Measurements from ENCODE around the gene VTI1A. TPM values are rescaled to one million over a fixed set of nuclear protein-coding genes. Genes with fewer than 3 reads are reported as not detected.

Gene VTI1A
- total RNA-seq, 1 experiment from 2014 or later, result 22.0 TPM

DNA sequence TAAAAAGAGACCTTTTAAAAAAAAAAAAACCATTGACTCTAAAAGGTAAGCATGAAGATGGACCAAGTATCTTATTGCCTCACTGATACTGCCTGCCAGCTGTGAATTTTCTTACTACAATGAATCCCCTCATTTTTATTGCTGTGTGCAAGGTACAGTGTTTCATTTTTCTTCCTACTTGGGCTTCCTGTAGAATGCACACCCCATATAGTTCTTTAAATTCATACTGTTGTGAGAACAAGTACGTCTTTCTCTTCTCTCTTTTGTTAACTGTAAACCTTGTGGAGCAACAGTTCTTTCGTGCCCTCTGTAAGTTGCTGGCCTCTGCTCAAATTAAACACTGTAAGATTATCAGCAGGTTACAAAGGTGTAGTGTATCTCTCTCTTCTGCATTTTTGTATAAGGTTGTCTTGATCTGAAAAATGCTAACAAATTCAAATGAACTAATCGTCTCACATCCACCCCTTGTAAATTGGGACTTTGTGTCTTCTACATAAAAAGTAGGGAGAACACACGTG is 105.6 kb downstream of the VTI1A start:
- H2BK15ac ChIP-seq (ENCODE audit: low read depth, low read length), result no peak overlapping the region
- H3K79me2 ChIP-seq (ENCODE audit: insufficient read depth, low read length), result no peaks in the 10 kb centered on the region
- H2AK5ac ChIP-seq (ENCODE audit: insufficient read length, low read length), result no peak overlapping the region
- H2BK5ac ChIP-seq (ENCODE audit: insufficient read length, low read length), result no peak overlapping the region
- no peak overlapping the region for H3K27ac ChIP-seq (ENCODE audit: insufficient read length, low read depth, low read length)
- no peak overlapping the region for H3K4ac ChIP-seq (ENCODE audit: low read depth, low read length)
- Mint-ChIP-seq H3K4me1 (peaks cover 4 to 5% of the 10 kb centered on the region in 2 experiments; a peak in 3 of 4 replicates), H3K4me3 (no peak overlapping the region), H3K9me3 (no peaks in the 10 kb centered on the region), H3K27ac (no peak overlapping the region), H3K27me3 (ENCODE audit: low read depth) (no peaks in the 10 kb centered on the region), H3K36me3 (ENCODE audit: insufficient read depth in 1 of 3, low read depth in 3 of 3) (no peaks in the 10 kb centered on the region)
- H4K8ac ChIP-seq (replicated peaks; ENCODE audit: insufficient read length, low read depth, low read length), result no peak overlapping the region
- no peaks in the 10 kb centered on the region for H3K79me1 ChIP-seq (ENCODE audit: insufficient read depth, low read depth, low read length, poor library complexity, severe bottlenecking)
- no peak overlapping the region for H3K9ac ChIP-seq (ENCODE audit: extremely low read depth, insufficient read length, low read length)
- no peak overlapping the region for H2BK12ac ChIP-seq (ENCODE audit: insufficient read length, low read depth, low read length)
- no peak overlapping the region for H4K5ac ChIP-seq (ENCODE audit: insufficient read length, low read depth, low read length)
- no peaks in the 10 kb centered on the region for H3K9me3 ChIP-seq (ENCODE audit: control insufficient read depth, low read depth, low read length)
- no peak for TF ChIP-seq CTCF (conservative IDR thresholded peaks at IDR 0.05)
- H3K56ac ChIP-seq (ENCODE audit: insufficient read length, low read depth, low read length), result no peak overlapping the region
- H3K18ac ChIP-seq (ENCODE audit: insufficient read length, low read depth, low read length), result no peak overlapping the region
- no peak for DNase-seq
- no peaks in the 10 kb centered on the region for H3K23me2 ChIP-seq (ENCODE audit: insufficient read length, low read depth, low read length, poor library complexity, severe bottlenecking)
- no peak overlapping the region for H3T11ph ChIP-seq (ENCODE audit: low read length)
- no peak overlapping the region for H3K23ac ChIP-seq (ENCODE audit: insufficient read length, low read depth, low read length)
- H2BK120ac ChIP-seq (ENCODE audit: low read depth, low read length, poor library complexity, severe bottlenecking), result no peak overlapping the region
- no peak overlapping the region for H2BK20ac ChIP-seq (ENCODE audit: low read depth, low read length, poor library complexity, severe bottlenecking)
- H2AFZ ChIP-seq (ENCODE audit: low read length), result no peak overlapping the region
- no peaks in the 10 kb centered on the region for H3K4me1 ChIP-seq (ENCODE audit: insufficient read depth, low read length)
- no peak overlapping the region for H3K14ac ChIP-seq (ENCODE audit: insufficient read depth, low read length)
- no peak overlapping the region for H3K4me2 ChIP-seq (ENCODE audit: insufficient read depth, insufficient read length, low read length)
- H4K20me1 ChIP-seq (ENCODE audit: control insufficient read depth, insufficient read depth, insufficient read length), result no peaks in the 10 kb centered on the region
- WGBS (ENCODE audit: extremely low coverage, insufficient read length, low lambda C conversion rate), result no CpG with 5 or more reads among the region's 4 CpGs
- no peaks in the 10 kb centered on the region for H3K27me3 ChIP-seq (ENCODE audit: insufficient read depth, low read length)
- no peak overlapping the region for H4K91ac ChIP-seq (ENCODE audit: insufficient read length, low read depth, low read length)

All from H9 (cell line).